Central memory CD8-positive, alpha-beta T cell (primary cell): ENCODE measurements around the gene CSTF3.

Experiments
- ATAC-seq: fragments of 150-1000 bp; cut with Tn5 transposase; replicated peaks from 2 replicates; pipeline ENCODE4 v1.10.0; 2022; ENCODE audit warnings: mild to moderate bottlenecking, moderate FRiP score, moderate number of reproducible peaks; ENCODE audit not compliant: poor library complexity, severe bottlenecking; ENCODE audit errors: extremely low read depth
- DNase-seq, 2 donors: peaks; one replicate each; pipeline ENCODE4 v3.0.0; 2021; ENCODE audit warnings: low spot score in 2 of 2
- H3K27ac Mint-ChIP-seq: one replicate; pipeline ENCODE4 v1.8.0; 2022; ENCODE audit warnings: low read depth, mild to moderate bottlenecking, moderate library complexity, mixed read lengths
- H3K27me3 Mint-ChIP-seq: one replicate; pipeline ENCODE4 v1.8.0; 2022; ENCODE audit warnings: mixed read lengths
- H3K36me3 Mint-ChIP-seq: one replicate; pipeline ENCODE4 v1.8.0; 2022; ENCODE audit warnings: mild to moderate bottlenecking, moderate library complexity, mixed read lengths; ENCODE audit not compliant: insufficient read depth
- H3K4me1 Mint-ChIP-seq: one replicate; pipeline ENCODE4 v1.8.0; 2022; ENCODE audit warnings: mixed read lengths
- H3K4me3 Mint-ChIP-seq: one replicate; pipeline ENCODE4 v1.8.0; 2022; ENCODE audit warnings: mild to moderate bottlenecking, moderate library complexity, mixed read lengths
- H3K9me3 Mint-ChIP-seq: one replicate; pipeline ENCODE4 v1.8.0; 2022; ENCODE audit warnings: mixed read lengths

CSTF3 gene

DNA sequence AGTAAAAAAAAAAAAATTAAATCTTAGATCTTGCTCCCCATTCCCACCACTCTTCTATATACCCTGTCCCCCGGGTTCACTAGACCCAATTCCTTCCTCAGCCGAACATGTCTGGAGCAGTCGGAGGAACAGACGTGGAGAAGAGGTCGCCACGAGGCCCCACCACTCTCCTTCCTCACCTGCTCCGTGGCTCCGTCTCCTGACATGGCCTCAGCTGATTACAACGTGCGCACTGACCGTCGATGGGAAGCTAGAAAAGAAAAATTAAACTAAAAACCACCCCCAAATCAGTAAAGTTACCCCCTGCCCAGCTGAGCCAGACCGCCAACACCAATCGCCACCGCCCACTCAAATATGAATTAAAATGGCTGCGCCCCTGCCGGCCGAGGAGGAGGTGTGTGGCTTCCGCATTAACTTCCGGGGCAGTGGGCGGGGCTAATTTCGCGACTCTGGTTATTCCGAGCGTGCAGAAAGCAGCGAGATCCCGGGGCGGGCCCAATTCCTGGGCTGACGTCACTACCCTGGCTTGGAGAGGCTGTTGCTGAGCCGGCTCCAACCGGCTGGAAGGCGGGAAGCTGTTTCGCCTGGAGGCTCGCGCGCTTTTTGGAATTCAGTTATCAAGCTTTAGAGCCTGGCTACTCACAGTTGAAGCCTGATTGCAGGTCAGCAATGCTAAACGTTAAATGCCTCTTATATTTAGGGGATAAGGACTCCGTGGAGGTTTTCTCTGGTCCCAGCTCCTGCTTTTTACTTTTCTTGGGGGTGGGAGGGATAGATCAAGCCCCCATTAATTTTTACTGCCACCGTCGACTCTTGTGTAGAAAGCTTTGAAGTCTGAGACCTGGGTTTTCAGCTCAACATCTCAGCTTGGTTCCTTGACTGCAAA lies at the start of gene CSTF3:
Gene CSTF3 (minus strand): TSS at position 361 of the 886 bp plus-strand sequence. CDS start 155 bp downstream, at position 206.
- Mint-ChIP-seq H3K4me1 (peaks cover 49% of the 10 kb centered on the region), H3K27ac (peak within 1 kb of the TSS; percentile 100), H3K27me3 (no peaks in the 10 kb centered on the region), H3K4me3 (peak within 1 kb of the TSS; percentile 99), H3K36me3 (peaks cover 15% of the 10 kb centered on the region), H3K9me3 (no peaks in the 10 kb centered on the region)
- DNase-seq: peak; percentile 83 to 92
- ATAC-seq: peak; percentile 95

DNA sequence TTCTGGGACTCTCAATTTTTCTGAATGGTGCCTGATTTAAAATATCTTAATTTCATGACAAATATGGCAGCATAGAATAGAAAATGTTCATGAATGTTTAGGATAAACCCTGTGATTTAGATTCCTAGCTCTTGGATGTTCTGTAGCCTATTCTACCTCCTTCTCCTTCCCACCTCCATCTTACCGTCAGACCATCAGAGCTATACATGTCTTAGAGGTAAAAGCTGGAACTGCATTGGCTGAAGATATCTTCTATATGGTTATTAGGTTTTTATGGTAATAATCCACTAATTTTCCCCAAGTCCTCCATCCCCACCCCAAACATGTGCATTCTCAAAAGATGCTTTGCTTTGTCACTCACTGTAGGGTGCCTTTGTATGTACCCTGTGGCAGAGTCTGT lies 46.9 kb upstream of the CSTF3 start:
- no peaks in the 10 kb centered on the region for H3K4me1 Mint-ChIP-seq
- peaks cover 12% of the 10 kb centered on the region for H3K27me3 Mint-ChIP-seq
- H3K9me3 Mint-ChIP-seq: no peaks in the 10 kb centered on the region
- no peak overlapping the region for H3K4me3 Mint-ChIP-seq
- H3K27ac Mint-ChIP-seq: no peak overlapping the region
- ATAC-seq: no peak
- no peaks in the 10 kb centered on the region for H3K36me3 Mint-ChIP-seq
- no peak for DNase-seq

DNA sequence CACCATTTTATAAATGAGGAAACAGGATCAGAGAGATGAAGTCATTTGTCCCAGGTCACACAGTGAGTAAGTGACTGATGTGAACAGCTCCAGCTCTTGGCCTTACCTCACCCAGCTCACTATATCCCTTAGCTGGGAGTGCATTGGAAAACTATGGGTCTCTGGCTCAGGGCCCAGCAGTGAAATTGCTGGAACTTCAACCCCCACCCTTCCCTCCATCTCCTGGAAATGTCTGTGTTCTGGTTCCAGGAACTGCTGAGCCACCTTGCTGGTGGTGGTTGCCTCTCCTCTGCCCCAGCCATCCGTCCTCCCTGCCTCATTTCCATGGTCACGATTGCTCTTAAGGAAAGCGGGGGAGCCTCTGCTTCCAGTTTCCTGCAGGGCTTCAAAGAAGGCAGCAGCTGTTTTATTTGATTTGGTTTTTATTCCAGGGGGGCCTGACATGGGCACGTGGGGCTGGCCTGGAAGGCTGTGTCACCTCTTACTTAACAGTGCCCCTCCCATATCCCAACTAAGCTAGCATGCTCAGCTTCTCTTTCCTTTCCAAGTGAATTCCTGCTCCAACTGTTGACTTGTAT lies 46.2 kb upstream of the CSTF3 start:
- Mint-ChIP-seq H3K9me3 (no peaks in the 10 kb centered on the region), H3K4me3 (no peak overlapping the region), H3K27me3 (peaks cover 12% of the 10 kb centered on the region), H3K4me1 (no peaks in the 10 kb centered on the region), H3K36me3 (no peaks in the 10 kb centered on the region), H3K27ac (no peak overlapping the region)
- DNase-seq: no peak
- no peak for ATAC-seq

DNA sequence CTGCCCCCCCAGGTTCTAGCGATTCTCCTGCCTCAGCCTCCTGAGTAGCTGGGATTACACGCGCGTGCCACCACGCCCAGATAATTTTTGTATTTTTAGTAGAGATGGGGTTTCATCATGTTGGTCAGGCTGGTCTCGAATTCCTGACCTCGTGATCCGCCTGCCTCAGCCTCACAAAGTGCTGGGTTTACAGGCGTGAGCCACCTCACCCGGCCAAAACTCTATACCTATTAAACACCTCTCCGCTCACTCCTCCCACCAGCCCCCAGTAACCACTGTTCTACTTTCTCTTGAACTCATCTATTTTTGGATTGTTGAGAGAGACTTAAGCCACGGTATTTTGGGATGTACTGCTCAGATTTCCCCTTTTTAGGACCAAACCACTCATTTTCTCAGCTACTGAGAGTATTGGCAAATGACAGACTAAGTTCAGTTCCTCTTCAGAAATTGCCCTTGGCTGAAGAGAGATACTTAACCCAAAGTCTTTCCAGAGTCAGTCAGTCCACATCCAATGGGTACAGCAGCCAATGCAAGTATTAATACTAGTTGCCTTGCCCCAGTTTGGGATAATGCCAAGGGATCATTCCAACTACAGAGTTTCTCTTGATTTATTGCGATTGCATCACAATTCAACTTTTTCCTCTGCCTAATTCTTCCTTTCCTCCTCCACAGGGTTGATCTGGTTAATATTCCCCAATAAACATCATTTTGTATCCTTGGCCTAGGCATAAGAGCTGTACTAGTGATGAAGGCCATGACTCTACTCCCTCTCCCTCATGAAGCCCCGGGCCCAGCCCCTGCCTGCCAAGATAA lies 36.8 kb upstream of the CSTF3 start:
- H3K4me3 Mint-ChIP-seq: no peak overlapping the region
- no peaks in the 10 kb centered on the region for H3K36me3 Mint-ChIP-seq
- no peaks in the 10 kb centered on the region for H3K9me3 Mint-ChIP-seq
- no peak overlapping the region for H3K27ac Mint-ChIP-seq
- ATAC-seq (no peak), DNase-seq (no peak)
- H3K4me1 Mint-ChIP-seq: no peaks in the 10 kb centered on the region
- no peaks in the 10 kb centered on the region for H3K27me3 Mint-ChIP-seq

DNA sequence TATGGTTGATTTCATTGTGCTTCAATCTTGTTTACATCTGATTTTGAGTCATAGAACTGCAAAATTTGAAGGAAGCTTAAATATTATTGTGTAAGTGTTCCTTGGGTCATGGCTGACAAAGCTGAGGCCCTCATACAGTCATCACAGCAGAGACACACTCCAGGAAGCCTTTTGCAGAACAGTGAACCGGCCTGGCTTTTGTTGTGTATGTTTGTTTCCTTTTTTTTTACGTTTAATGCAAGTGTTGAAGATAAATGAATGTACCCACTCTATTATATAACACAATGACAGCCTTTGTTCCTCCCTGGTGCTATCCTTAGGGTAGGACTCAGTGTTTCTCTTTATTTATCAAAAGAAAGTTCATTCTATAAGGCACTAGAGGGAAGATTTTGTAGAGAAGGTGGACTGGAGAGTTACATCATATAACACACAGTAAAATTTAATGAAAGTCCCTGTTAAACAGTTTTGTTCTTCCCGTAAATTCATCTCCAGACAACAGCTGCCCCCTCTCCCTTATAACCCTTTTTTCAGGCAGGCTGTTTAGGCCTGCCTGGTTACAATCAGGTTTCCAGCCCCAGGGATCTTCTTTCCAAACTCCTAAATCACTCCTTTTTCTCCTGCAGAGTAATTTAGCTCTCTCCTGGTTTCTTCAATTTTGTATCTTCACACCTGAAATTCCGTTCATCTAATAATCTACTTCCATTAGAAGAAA lies 34.3 kb upstream of the CSTF3 start:
- no peaks in the 10 kb centered on the region for H3K36me3 Mint-ChIP-seq
- H3K27me3 Mint-ChIP-seq: no peaks in the 10 kb centered on the region
- ATAC-seq: no peak
- no peak overlapping the region for H3K27ac Mint-ChIP-seq
- DNase-seq: no peak
- no peaks in the 10 kb centered on the region for H3K4me1 Mint-ChIP-seq
- H3K4me3 Mint-ChIP-seq: no peak overlapping the region
- H3K9me3 Mint-ChIP-seq: no peaks in the 10 kb centered on the region

DNA sequence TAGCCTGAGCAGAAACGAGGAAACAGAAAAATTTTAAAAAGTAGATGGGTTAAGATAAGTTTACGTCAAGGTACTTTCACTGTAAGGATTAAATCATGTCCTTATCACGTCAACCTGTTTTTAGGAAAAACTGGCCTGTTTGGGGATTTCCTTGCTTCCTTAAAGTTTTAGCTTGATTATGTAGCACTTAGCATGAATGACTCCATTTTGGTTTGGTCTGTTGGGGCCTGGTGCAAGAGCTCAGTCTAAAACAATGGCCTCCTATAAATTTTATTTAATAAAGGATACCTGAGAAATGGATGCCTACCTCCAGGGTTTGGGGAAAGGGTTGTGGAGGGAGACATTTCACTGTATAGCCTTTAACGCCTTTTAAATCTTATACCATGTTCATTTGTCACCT lies 33.2 kb upstream of the CSTF3 start:
- Mint-ChIP-seq H3K4me3 (no peak overlapping the region), H3K27ac (no peak overlapping the region), H3K4me1 (no peaks in the 10 kb centered on the region), H3K27me3 (no peaks in the 10 kb centered on the region), H3K36me3 (no peaks in the 10 kb centered on the region), H3K9me3 (no peaks in the 10 kb centered on the region)
- DNase-seq (no peak), ATAC-seq (no peak)

DNA sequence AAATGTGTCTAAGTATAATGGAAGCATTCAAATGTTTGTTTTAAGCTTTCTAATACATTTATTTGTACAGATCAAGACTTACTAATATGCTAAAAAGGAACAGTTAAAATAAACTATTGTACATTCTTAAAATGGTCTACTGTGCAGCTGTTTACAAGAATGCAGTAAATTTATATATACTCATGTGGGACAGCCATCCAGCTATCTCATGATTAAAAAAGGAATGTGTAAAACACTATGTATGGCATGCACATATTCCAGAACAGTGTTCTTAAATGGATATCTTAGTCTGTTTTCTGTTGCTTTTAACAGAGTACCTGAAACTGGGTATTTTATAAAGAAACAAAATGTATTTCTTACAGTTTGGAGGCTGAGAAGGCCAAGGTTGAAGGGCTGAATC lies 30.2 kb upstream of the CSTF3 start:
- no peak overlapping the region for H3K27ac Mint-ChIP-seq
- no peaks in the 10 kb centered on the region for H3K36me3 Mint-ChIP-seq
- H3K9me3 Mint-ChIP-seq: no peaks in the 10 kb centered on the region
- no peaks in the 10 kb centered on the region for H3K27me3 Mint-ChIP-seq
- no peak overlapping the region for H3K4me3 Mint-ChIP-seq
- H3K4me1 Mint-ChIP-seq: no peaks in the 10 kb centered on the region
- no peak for ATAC-seq
- no peak for DNase-seq

DNA sequence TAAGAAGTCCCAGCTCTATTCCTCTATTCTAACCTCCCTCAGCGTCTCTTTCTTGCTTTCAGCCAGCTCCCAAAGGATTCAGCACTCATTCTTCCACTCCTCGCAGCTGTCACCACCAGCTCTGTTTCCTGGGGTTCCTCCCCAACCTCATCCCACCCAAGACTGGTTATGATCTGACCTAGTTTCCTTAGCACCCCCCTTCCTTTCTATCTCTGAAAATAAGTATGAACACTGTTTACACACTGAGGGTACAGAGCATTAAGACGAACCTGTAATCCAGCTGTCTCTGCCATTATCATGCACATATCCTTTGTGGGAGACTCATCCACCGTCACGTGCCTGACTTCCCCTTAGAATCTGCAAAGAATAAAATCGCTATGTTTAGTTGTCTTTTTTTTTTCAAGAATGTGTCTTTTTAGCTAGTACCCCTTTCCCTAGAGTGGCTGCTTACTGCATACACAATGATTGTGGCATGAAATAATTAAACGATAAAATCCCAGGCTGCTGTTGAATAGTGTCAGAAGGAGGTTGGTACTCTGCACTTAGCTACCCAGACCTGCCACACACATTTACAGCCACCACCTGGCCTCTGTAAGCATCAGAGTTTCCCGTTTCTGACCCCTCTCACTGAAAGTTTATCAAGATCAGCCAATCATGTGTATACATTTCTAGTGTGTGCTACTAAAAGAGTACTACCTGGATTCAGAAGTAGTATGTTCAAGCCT lies 26.9 kb upstream of the CSTF3 start:
- no peak for ATAC-seq
- no peak for DNase-seq
- Mint-ChIP-seq H3K27ac (no peak overlapping the region), H3K27me3 (no peaks in the 10 kb centered on the region), H3K36me3 (no peaks in the 10 kb centered on the region), H3K4me3 (no peak overlapping the region), H3K4me1 (no peaks in the 10 kb centered on the region), H3K9me3 (no peaks in the 10 kb centered on the region)

DNA sequence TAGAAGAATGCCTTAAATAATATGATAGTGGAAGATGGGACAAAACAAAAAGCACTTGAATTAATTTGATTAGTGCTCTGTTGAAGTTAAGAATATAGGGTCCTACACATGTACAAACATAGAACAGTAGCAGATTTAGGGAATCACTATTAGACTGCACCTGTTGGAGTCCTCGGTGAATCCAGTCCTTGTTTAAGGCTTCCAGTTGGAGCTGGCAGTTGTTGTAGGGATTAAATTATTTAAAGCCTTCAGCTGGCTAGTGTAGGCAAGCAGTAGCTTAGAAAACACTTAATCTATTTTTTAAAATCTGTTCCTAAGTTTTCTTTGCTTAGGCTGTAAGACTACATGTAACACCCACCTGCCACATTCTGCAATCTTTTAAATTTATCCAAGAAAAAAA lies 24.5 kb upstream of the CSTF3 start:
- ATAC-seq: no peak
- H3K4me3 Mint-ChIP-seq: no peak overlapping the region
- H3K27me3 Mint-ChIP-seq: no peaks in the 10 kb centered on the region
- no peaks in the 10 kb centered on the region for H3K36me3 Mint-ChIP-seq
- DNase-seq: no peak
- no peaks in the 10 kb centered on the region for H3K9me3 Mint-ChIP-seq
- no peak overlapping the region for H3K27ac Mint-ChIP-seq
- H3K4me1 Mint-ChIP-seq: no peaks in the 10 kb centered on the region

DNA sequence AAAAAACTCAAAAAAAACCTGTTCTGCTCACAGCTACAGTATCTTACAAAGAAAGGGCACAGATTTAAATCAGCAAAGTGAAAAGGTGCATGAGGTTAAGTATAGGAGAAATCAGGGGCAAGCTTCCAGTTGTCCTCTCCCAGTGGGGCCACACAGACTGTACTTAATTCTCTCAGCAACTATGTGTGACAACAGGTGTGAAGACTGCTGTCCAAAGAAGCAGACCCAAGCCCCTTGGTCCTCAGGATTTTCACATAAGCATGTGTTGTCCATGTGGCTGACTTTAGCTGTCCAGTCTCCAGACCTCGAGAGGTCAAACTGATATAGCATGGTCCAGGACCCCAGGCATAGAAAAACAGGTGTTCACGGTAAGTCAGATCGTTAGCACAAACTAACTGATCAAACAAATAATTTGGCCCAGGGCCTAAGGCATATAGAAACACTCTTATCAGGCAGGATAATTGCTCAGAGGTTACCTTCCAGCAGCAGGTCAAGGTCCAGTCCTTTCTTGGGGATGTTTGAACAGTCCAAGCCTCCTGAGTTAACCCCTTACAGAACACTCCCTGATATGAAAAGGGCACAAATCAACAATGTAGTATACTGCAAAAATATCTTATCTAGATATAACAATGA lies 21.1 kb upstream of the CSTF3 start:
- no peaks in the 10 kb centered on the region for H3K36me3 Mint-ChIP-seq
- ATAC-seq (no peak), DNase-seq (no peak)
- H3K4me3 Mint-ChIP-seq: no peak overlapping the region
- no peak overlapping the region for H3K27ac Mint-ChIP-seq
- no peaks in the 10 kb centered on the region for H3K27me3 Mint-ChIP-seq
- peaks cover 9% of the 10 kb centered on the region for H3K4me1 Mint-ChIP-seq
- no peaks in the 10 kb centered on the region for H3K9me3 Mint-ChIP-seq

DNA sequence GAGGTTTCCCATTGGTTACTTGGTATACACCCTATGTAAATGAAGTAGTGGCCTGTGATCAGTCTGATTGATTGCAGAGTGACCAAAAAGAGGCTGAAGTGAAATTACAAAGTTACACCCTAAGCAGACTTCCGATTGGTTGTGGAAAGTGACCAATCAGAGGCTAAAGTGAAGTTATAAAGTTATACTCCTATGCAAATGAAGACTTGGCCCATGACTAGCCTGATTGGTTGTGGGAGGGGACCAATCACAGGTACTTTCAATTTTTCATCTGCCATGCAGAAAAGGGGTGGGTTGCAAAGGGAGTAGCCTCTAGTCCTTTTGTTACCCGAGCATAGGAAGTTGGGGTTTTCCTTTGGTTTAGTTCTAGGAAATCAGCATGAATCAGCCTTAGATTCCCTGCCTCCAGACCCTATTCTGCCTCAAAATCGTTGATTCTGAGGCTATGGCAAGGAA lies 18.1 kb upstream of the CSTF3 start:
- Mint-ChIP-seq H3K27ac (no peak overlapping the region), H3K4me3 (no peak overlapping the region), H3K9me3 (no peaks in the 10 kb centered on the region), H3K4me1 (peaks cover 9% of the 10 kb centered on the region), H3K27me3 (no peaks in the 10 kb centered on the region), H3K36me3 (no peaks in the 10 kb centered on the region)
- DNase-seq (no peak), ATAC-seq (no peak)
